Caco-2 (cell line): Measurements from ENCODE around the gene DR1. TPM values are rescaled to one million over a fixed set of nuclear protein-coding genes. Genes with fewer than 3 reads are reported as not detected.
"Not testable (repeated sequence)": the region's sequence is repeated elsewhere in the genome, so short reads cannot be mapped to it uniquely, and the experiment has no call there.

Source experiments
- BruUV-seq: library from RNA; stranded (reverse); fragments of 400-500 nt; replicated peaks from 2 replicates; lab custom pipeline; 2021; lab: Mats Ljungman, UMichigan
- CTCF ChIA-PET: fragments of 300-600 bp; sonication (Branson Sonifier 250); formaldehyde crosslinking; loops from one replicate; lab custom pipeline; 2022; ENCODE audit warnings: antibody characterized with exemption; lab: Charles Lee
- POLR2A ChIA-PET: fragments of 300-600 bp; sonication (Branson Sonifier 250); formaldehyde crosslinking; loops from one replicate; lab custom pipeline; 2022; ENCODE audit warnings: antibody characterized with exemption; lab: Charles Lee
- DNase-seq, 2 experiments: peaks; one replicate each; pipeline versions ENCODE4 v3.0.0 to v3.0.0-alpha.2; 2020 to 2022
- H3K27me3 ChIP-seq: replicated peaks from 2 replicates; pipeline ENCODE4 v1.6.0; 2011; ENCODE audit warnings: low read length; ENCODE audit not compliant: control insufficient read depth, insufficient read depth
- H3K36me3 ChIP-seq: 2 replicates; pipeline ENCODE4 v1.5.1; 2011; ENCODE audit warnings: low read length; ENCODE audit not compliant: control insufficient read depth, insufficient read depth
- H3K4me1 ChIP-seq: fragments of 250-450 bp; sonication (Bioruptor Pico); 2 replicates; pipeline ENCODE4 v1.5.1; 2020; ENCODE audit warnings: mild to moderate bottlenecking
- H3K4me3 ChIP-seq: 2 replicates; pipeline ENCODE4 v1.5.1; 2011; ENCODE audit warnings: low read depth, mild to moderate bottlenecking, control low read depth, low read length
- H3K9me3 ChIP-seq: fragments of 250-450 bp; sonication (Bioruptor Pico); 2 replicates; pipeline ENCODE4 v1.5.1; 2020; ENCODE audit warnings: mild to moderate bottlenecking, moderate library complexity
- H3K27ac Mint-ChIP-seq: one replicate; pipeline ENCODE4 v1.8.0; 2022; ENCODE audit warnings: mixed read lengths; ENCODE audit not compliant: unreplicated experiment
- H3K27me3 Mint-ChIP-seq: one replicate; pipeline ENCODE4 v1.8.0; 2022; ENCODE audit warnings: mixed read lengths; ENCODE audit not compliant: insufficient read depth, unreplicated experiment
- H3K36me3 Mint-ChIP-seq: one replicate; pipeline ENCODE4 v1.8.0; 2022; ENCODE audit warnings: mild to moderate bottlenecking, mixed read lengths; ENCODE audit not compliant: insufficient read depth, unreplicated experiment
- H3K4me1 Mint-ChIP-seq: one replicate; pipeline ENCODE4 v1.8.0; 2022; ENCODE audit warnings: low read depth, mixed read lengths; ENCODE audit not compliant: unreplicated experiment
- H3K4me3 Mint-ChIP-seq: one replicate; pipeline ENCODE4 v1.8.0; 2022; ENCODE audit warnings: mild to moderate bottlenecking, moderate library complexity, mixed read lengths; ENCODE audit not compliant: unreplicated experiment
- H3K9me3 Mint-ChIP-seq: one replicate; pipeline ENCODE4 v1.8.0; 2022; ENCODE audit warnings: mixed read lengths; ENCODE audit not compliant: unreplicated experiment
- CTCF ChIP-seq, 2 experiments: fragments of 200-600 bp in 1 of 2; IDR thresholded peaks; 1 replicate in 1 of 2; 2 replicates in 1 of 2; pipeline versions ENCODE4 v1.5.1 to v1.8.0; 2011 to 2022; ENCODE audit warnings: antibody characterized with exemption in 1 of 2, control low read depth in 1 of 2, inconsistent platforms in 1 of 2, low read depth in 1 of 2, low read length in 1 of 2, mild to moderate bottlenecking in 1 of 2, moderate library complexity in 1 of 2; ENCODE audit not compliant: insufficient read depth in 1 of 2, severe bottlenecking in 1 of 2, unreplicated experiment in 1 of 2
- intact Hi-C: fragments of 100-400 bp; cut with micrococcal nuclease; formaldehyde crosslinking; loops from one replicate; pipeline ENCODE4 v1.10.0; 2022; ENCODE audit not compliant: unreplicated experiment
- total RNA-seq: library from RNA; stranded (reverse); gene quantifications from 2 replicates; pipeline ENCODE4 v1.2.3, GENCODE V29; 2022

Gene DR1
- total RNA-seq, 1 experiment from 2014 or later: 30.5 TPM

- Mint-ChIP-seq H3K4me3 (no peak overlapping the region), H3K4me1 (no peaks in the 10 kb centered on the region), H3K27ac (no peak overlapping the region), H3K36me3 (peaks cover 9% of the 10 kb centered on the region), H3K27me3 (no peaks in the 10 kb centered on the region), H3K9me3 (peaks cover 20% of the 10 kb centered on the region)
- H3K4me3 ChIP-seq: no peak overlapping the region
- H3K9me3 ChIP-seq: no peaks in the 10 kb centered on the region
- intact Hi-C loops: no loop called here
- BruUV-seq: no TSS peak
- ChIA-PET CTCF (no interaction called here), POLR2A (no interaction called here)
- H3K36me3 ChIP-seq: no peaks in the 10 kb centered on the region
- no peak for TF ChIP-seq CTCF (IDR thresholded peaks at IDR 0.05; ENCODE audit: insufficient read depth in 1 of 2, low read depth in 1 of 2, low read length in 1 of 2, severe bottlenecking in 1 of 2, unreplicated experiment in 1 of 2)
- DNase-seq: no peak
- H3K27me3 ChIP-seq: no peaks in the 10 kb centered on the region
- no peaks in the 10 kb centered on the region for H3K4me1 ChIP-seq
These were observed 28.8 kb downstream of the DR1 start for GRCh38 chr1:93374334-93375106.

- peaks cover 3% of the 10 kb centered on the region; the same call in 1 of the 2 replicates for H3K9me3 ChIP-seq
- no peaks in the 10 kb centered on the region for H3K4me1 ChIP-seq
- Mint-ChIP-seq H3K36me3 (no peaks in the 10 kb centered on the region), H3K27me3 (no peaks in the 10 kb centered on the region), H3K27ac (no peak overlapping the region), H3K4me1 (no peaks in the 10 kb centered on the region), H3K9me3 (peaks cover 20% of the 10 kb centered on the region), H3K4me3 (no peak overlapping the region)
- BruUV-seq: no TSS peak
- no peak for TF ChIP-seq CTCF (IDR thresholded peaks at IDR 0.05; ENCODE audit: insufficient read depth in 1 of 2, low read depth in 1 of 2, low read length in 1 of 2, severe bottlenecking in 1 of 2, unreplicated experiment in 1 of 2)
- ChIA-PET CTCF (no interaction called here), POLR2A (no interaction called here)
- DNase-seq: no peak
- intact Hi-C loops: no loop called here
- no peak overlapping the region for H3K4me3 ChIP-seq
- no peaks in the 10 kb centered on the region for H3K27me3 ChIP-seq
- no peaks in the 10 kb centered on the region for H3K36me3 ChIP-seq
These were observed 38.9 kb downstream of the DR1 start for GRCh38 chr1:93384656-93385055.

GRCh38 chr1:93386268-93386667 lies 40.6 kb downstream of the DR1 start:
- intact Hi-C loops, H3K36me3 ChIP-seq, H3K27ac Mint-ChIP-seq, H3K4me1 ChIP-seq, H3K4me3 Mint-ChIP-seq, CTCF ChIA-PET, BruUV-seq, H3K9me3 ChIP-seq, H3K36me3 Mint-ChIP-seq, H3K4me1 Mint-ChIP-seq, H3K27me3 Mint-ChIP-seq, H3K27me3 ChIP-seq, POLR2A ChIA-PET, DNase-seq, H3K4me3 ChIP-seq: not testable (repeated sequence)
- H3K9me3 Mint-ChIP-seq: peaks cover 20% of the 10 kb centered on the region
